Measurements from ENCODE around the gene GDPD4. TPM values are rescaled to one million over a fixed set of nuclear protein-coding genes. Genes with fewer than 3 reads are reported as not detected.

GDPD4 gene
- total and polyA plus RNA-seq, 4 donors, result not detected

DNA sequence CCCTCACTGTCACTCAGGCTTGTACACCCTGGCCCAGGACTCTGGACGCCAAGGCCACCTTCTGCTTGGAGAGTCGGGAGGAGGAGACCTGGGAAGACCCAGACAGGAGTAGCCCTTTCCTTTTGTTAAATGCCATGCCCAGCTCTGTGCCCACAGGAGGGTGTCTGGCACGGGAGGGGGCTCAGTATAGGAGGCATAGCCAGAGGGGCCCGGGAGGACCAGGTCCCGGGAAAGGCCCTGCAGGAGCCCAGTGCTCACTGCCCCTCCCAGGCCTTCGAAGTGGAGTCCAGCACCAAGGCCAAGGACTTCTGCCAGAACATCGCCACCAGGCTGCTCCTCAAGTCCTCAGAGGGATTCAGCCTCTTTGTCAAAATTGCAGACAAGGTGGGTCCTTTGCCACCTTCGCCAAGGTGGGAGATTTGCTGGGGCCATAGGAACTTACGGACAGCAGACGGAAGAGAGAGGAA lies 94.4 kb downstream of the GDPD4 start:
- TF ChIP-seq, protein P1, sequence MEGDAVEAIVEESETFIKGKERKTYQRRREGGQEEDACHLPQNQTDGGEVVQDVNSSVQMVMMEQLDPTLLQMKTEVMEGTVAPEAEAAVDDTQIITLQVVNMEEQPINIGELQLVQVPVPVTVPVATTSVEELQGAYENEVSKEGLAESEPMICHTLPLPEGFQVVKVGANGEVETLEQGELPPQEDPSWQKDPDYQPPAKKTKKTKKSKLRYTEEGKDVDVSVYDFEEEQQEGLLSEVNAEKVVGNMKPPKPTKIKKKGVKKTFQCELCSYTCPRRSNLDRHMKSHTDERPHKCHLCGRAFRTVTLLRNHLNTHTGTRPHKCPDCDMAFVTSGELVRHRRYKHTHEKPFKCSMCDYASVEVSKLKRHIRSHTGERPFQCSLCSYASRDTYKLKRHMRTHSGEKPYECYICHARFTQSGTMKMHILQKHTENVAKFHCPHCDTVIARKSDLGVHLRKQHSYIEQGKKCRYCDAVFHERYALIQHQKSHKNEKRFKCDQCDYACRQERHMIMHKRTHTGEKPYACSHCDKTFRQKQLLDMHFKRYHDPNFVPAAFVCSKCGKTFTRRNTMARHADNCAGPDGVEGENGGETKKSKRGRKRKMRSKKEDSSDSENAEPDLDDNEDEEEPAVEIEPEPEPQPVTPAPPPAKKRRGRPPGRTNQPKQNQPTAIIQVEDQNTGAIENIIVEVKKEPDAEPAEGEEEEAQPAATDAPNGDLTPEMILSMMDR (IDR thresholded peaks at IDR 0.05; ENCODE audit: control extremely low read depth, extremely low read depth), result no peak
- WGBS, 2 donors, result 78 to 86% methylated on average over 10 of the region's 10 CpGs
- peaks cover 0 to 4% (median 0%) of the 10 kb centered on the region in 5 donors for H3K4me1 ChIP-seq (ENCODE audit: control insufficient read depth in 5 of 5, insufficient read depth in 5 of 5, low read length in 5 of 5)
- H3K27me3 ChIP-seq (ENCODE audit: control insufficient read depth in 3 of 3, insufficient read depth in 3 of 3, low read length in 2 of 3), result no peaks in the 10 kb centered on the region
- H3K27ac ChIP-seq (ENCODE audit: low read depth in 1 of 2, low read length in 1 of 2), result no peak overlapping the region
- no peak overlapping the region for H3K9ac ChIP-seq (ENCODE audit: insufficient read depth in 1 of 2, low read length in 2 of 2)
- H3K36me3 ChIP-seq (ENCODE audit: control insufficient read depth in 4 of 4, insufficient read depth in 4 of 4, low read length in 4 of 4), result no peaks in the 10 kb centered on the region
- H3K9me3 ChIP-seq (ENCODE audit: control insufficient read depth in 4 of 4, insufficient read depth in 3 of 4, low read length in 3 of 4), result no peaks in the 10 kb centered on the region
- no peak for ATAC-seq (ENCODE audit: insufficient read depth, low FRiP score)
- no peak overlapping the region for H3K4me3 ChIP-seq
- no peak for DNase-seq

DNA sequence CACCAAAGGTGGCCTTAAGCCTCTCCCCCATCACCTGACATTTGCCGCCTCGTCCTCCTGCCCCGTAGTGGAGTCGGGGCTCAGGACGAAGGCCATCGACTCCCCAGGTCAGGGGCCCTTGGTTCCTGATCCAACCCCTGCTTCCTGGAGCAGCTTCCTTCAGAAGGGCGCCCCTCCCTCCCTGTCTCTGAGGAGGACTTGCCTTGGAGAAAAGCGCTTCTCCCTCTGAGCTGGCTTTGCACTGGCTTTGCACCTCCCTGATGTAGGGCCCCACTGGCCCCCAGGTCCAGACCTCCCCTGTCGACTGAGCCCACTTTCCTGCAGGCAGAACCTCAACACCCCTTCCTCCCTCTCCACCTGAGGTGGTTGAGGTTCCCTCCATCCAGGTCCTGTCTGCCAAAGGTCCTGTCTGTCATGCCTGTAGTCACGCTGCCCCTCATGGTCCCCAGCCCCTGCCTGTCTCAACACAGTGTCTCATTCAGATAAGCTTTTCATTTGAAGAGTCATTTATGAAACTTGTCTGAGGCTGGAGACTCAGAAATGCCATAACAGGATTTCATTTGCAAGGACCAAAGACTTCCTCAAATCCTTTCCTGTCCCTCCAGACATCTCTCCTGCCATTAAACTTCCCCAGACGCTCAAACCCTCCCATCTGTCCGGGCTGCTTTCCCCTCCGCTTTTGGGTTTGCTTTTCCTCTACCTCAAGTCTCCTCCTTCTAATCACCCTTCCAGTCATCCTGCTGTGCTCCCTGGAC lies 95.0 kb downstream of the GDPD4 start:
- H3K9ac ChIP-seq (ENCODE audit: insufficient read depth in 1 of 2, low read length in 2 of 2), result no peak overlapping the region
- H3K4me1 ChIP-seq (ENCODE audit: control insufficient read depth in 5 of 5, insufficient read depth in 5 of 5, low read length in 5 of 5), result peaks cover 0 to 4% (median 0%) of the 10 kb centered on the region in 5 donors
- no peaks in the 10 kb centered on the region for H3K9me3 ChIP-seq (ENCODE audit: control insufficient read depth in 4 of 4, insufficient read depth in 3 of 4, low read length in 3 of 4)
- no peaks in the 10 kb centered on the region for H3K36me3 ChIP-seq (ENCODE audit: control insufficient read depth in 4 of 4, insufficient read depth in 4 of 4, low read length in 4 of 4)
- TF ChIP-seq, protein P1 (IDR thresholded peaks at IDR 0.05; ENCODE audit: control extremely low read depth, extremely low read depth), result no peak
- DNase-seq (no peak), ATAC-seq (ENCODE audit: insufficient read depth, low FRiP score) (no peak)
- WGBS, 2 donors, result 46 to 62% methylated on average over 12 to 13 of the region's 13 CpGs
- H3K27me3 ChIP-seq (ENCODE audit: control insufficient read depth in 3 of 3, insufficient read depth in 3 of 3, low read length in 2 of 3), result no peaks in the 10 kb centered on the region
- H3K27ac ChIP-seq (ENCODE audit: low read depth in 1 of 2, low read length in 1 of 2), result no peak overlapping the region
- no peak overlapping the region for H3K4me3 ChIP-seq

- H3K4me1 ChIP-seq (ENCODE audit: control insufficient read depth in 5 of 5, insufficient read depth in 5 of 5, low read length in 5 of 5), result peaks cover 0 to 4% (median 0%) of the 10 kb centered on the region in 5 donors
- no peak overlapping the region for H3K27ac ChIP-seq (ENCODE audit: low read depth in 1 of 2, low read length in 1 of 2)
- H3K36me3 ChIP-seq (ENCODE audit: control insufficient read depth in 4 of 4, insufficient read depth in 4 of 4, low read length in 4 of 4), result no peaks in the 10 kb centered on the region
- no peak for DNase-seq
- TF ChIP-seq, protein P1 (IDR thresholded peaks at IDR 0.05; ENCODE audit: control extremely low read depth, extremely low read depth), result no peak
- WGBS, 2 donors, result 84 to 86% methylated on average over 30 of the region's 30 CpGs
- no peaks in the 10 kb centered on the region for H3K27me3 ChIP-seq (ENCODE audit: control insufficient read depth in 3 of 3, insufficient read depth in 3 of 3, low read length in 2 of 3)
- H3K9ac ChIP-seq (ENCODE audit: insufficient read depth in 1 of 2, low read length in 2 of 2), result no peak overlapping the region
- no peaks in the 10 kb centered on the region for H3K9me3 ChIP-seq (ENCODE audit: control insufficient read depth in 4 of 4, insufficient read depth in 3 of 4, low read length in 3 of 4)
- no peak for ATAC-seq (ENCODE audit: insufficient read depth, low FRiP score)
- no peak overlapping the region for H3K4me3 ChIP-seq
Measured at GRCh38 chr11:77205467-77206263, 95.8 kb downstream of the GDPD4 start.

Measured in lung (tissue), 12 donors.